H9 (cell line): ENCODE measurements around the gene SYNE2. TPM values are rescaled to one million over a fixed set of nuclear protein-coding genes. Genes with fewer than 3 reads are reported as not detected.

Source experiments
- DNase-seq: peaks from one replicate; pipeline ENCODE4 v3.0.0-alpha.2; 2017
- H2AFZ ChIP-seq: one replicate; pipeline ENCODE4 v1.6.1; 2013; ENCODE audit warnings: mild to moderate bottlenecking, low read length, control low read depth, moderate library complexity
- H2AK5ac ChIP-seq: 2 replicates; pipeline ENCODE4 v1.6.1; 2013; ENCODE audit warnings: low read length, control low read depth, mixed read lengths; ENCODE audit not compliant: insufficient read length
- H2BK120ac ChIP-seq: one replicate; pipeline ENCODE4 v1.6.1; 2013; ENCODE audit warnings: low read depth, mild to moderate bottlenecking, low read length, control low read depth, inconsistent platforms; ENCODE audit not compliant: poor library complexity, severe bottlenecking
- H2BK12ac ChIP-seq: 2 replicates; pipeline ENCODE4 v1.6.1; 2013; ENCODE audit warnings: low read length, control low read depth, mixed read lengths, low read depth; ENCODE audit not compliant: insufficient read length
- H2BK15ac ChIP-seq: 2 replicates; pipeline ENCODE4 v1.6.1; 2013; ENCODE audit warnings: low read depth, low read length, control low read depth
- H2BK20ac ChIP-seq: one replicate; pipeline ENCODE4 v1.6.1; 2013; ENCODE audit warnings: low read depth, mild to moderate bottlenecking, low read length, control low read depth, inconsistent platforms; ENCODE audit not compliant: poor library complexity, severe bottlenecking
- H2BK5ac ChIP-seq: 2 replicates; pipeline ENCODE4 v1.6.1; 2013; ENCODE audit warnings: low read length, control low read depth, mixed read lengths; ENCODE audit not compliant: insufficient read length
- H3K14ac ChIP-seq: 2 replicates; pipeline ENCODE4 v1.6.1; 2013; ENCODE audit warnings: low read length, control low read depth; ENCODE audit not compliant: insufficient read depth
- H3K18ac ChIP-seq: 2 replicates; pipeline ENCODE4 v1.6.1; 2013; ENCODE audit warnings: low read depth, mild to moderate bottlenecking, mixed read lengths, low read length, control low read depth; ENCODE audit not compliant: insufficient read length
- H3K23ac ChIP-seq: 2 replicates; pipeline ENCODE4 v1.6.1; 2013; ENCODE audit warnings: low read length, control low read depth, mixed read lengths, low read depth; ENCODE audit not compliant: insufficient read length
- H3K23me2 ChIP-seq: 2 replicates; pipeline ENCODE4 v1.6.1; 2013; ENCODE audit warnings: low read depth, mild to moderate bottlenecking, mixed read lengths, low read length, control low read depth; ENCODE audit not compliant: insufficient read length, poor library complexity, severe bottlenecking
- H3K27ac ChIP-seq: 2 replicates; pipeline ENCODE4 v1.5.1; 2013; ENCODE audit warnings: low read length, control low read depth, mixed read lengths, low read depth; ENCODE audit not compliant: insufficient read length
- H3K27me3 ChIP-seq: 2 replicates; pipeline ENCODE4 v1.6.1; 2013; ENCODE audit warnings: low read length, control low read depth, inconsistent platforms; ENCODE audit not compliant: insufficient read depth
- H3K4ac ChIP-seq: 2 replicates; pipeline ENCODE4 v1.6.1; 2013; ENCODE audit warnings: low read depth, mild to moderate bottlenecking, control low read depth, inconsistent platforms, low read length, moderate library complexity
- H3K4me1 ChIP-seq: 2 replicates; pipeline ENCODE4 v1.6.1; 2013; ENCODE audit warnings: low read length, control low read depth, inconsistent platforms; ENCODE audit not compliant: insufficient read depth
- H3K4me2 ChIP-seq: 2 replicates; pipeline ENCODE4 v1.6.1; 2013; ENCODE audit warnings: low read length, control low read depth, mixed read lengths; ENCODE audit not compliant: insufficient read length, insufficient read depth
- H3K56ac ChIP-seq: 2 replicates; pipeline ENCODE4 v1.6.1; 2013; ENCODE audit warnings: low read depth, mild to moderate bottlenecking, mixed read lengths, low read length, control low read depth; ENCODE audit not compliant: insufficient read length
- H3K79me1 ChIP-seq: 2 replicates; pipeline ENCODE4 v1.6.1; 2013; ENCODE audit warnings: low read depth, mild to moderate bottlenecking, moderate library complexity, low read length, control low read depth, inconsistent platforms; ENCODE audit not compliant: insufficient read depth, poor library complexity, severe bottlenecking
- H3K79me2 ChIP-seq: 2 replicates; pipeline ENCODE4 v1.6.1; 2013; ENCODE audit warnings: low read length, control low read depth, inconsistent platforms; ENCODE audit not compliant: insufficient read depth
- H3K9ac ChIP-seq: 2 replicates; pipeline ENCODE4 v1.6.1; 2013; ENCODE audit warnings: low read length, control low read depth, mixed read lengths; ENCODE audit not compliant: insufficient read length; ENCODE audit errors: extremely low read depth
- H3K9me3 ChIP-seq: one replicate; pipeline ENCODE4 v1.6.1; 2013; ENCODE audit warnings: low read depth, low read length, inconsistent platforms; ENCODE audit not compliant: control insufficient read depth
- H3T11ph ChIP-seq: one replicate; pipeline ENCODE4 v1.6.1; 2013; ENCODE audit warnings: mild to moderate bottlenecking, low read length, control low read depth, inconsistent platforms
- H4K20me1 ChIP-seq: one replicate; pipeline ENCODE4 v1.6.1; 2013; ENCODE audit not compliant: control insufficient read depth, insufficient read length, insufficient read depth
- H4K5ac ChIP-seq: 2 replicates; pipeline ENCODE4 v1.6.1; 2013; ENCODE audit warnings: low read depth, mild to moderate bottlenecking, mixed read lengths, low read length, control low read depth; ENCODE audit not compliant: insufficient read length
- H4K8ac ChIP-seq: replicated peaks from 2 replicates; pipeline ENCODE4 v1.6.1; 2013; ENCODE audit warnings: low read length, control low read depth, mixed read lengths, low read depth; ENCODE audit not compliant: insufficient read length
- H4K91ac ChIP-seq: 2 replicates; pipeline ENCODE4 v1.6.1; 2013; ENCODE audit warnings: low read depth, mild to moderate bottlenecking, moderate library complexity, mixed read lengths, low read length, control low read depth; ENCODE audit not compliant: insufficient read length
- H3K27ac Mint-ChIP-seq, 3 experiments: 2 replicates in 2 of 3; 3 replicates in 1 of 3; pipeline ENCODE4 v1.8.0; 2020 to 2021; ENCODE audit warnings: mixed read lengths in 3 of 3, mild to moderate bottlenecking in 1 of 3, moderate library complexity in 1 of 3
- H3K27me3 Mint-ChIP-seq: 2 replicates; pipeline ENCODE4 v1.8.0; 2021; ENCODE audit warnings: low read depth, mild to moderate bottlenecking, moderate library complexity, mixed read lengths
- H3K36me3 Mint-ChIP-seq, 3 experiments: 2 replicates in 2 of 3; 3 replicates in 1 of 3; pipeline ENCODE4 v1.8.0; 2020 to 2021; ENCODE audit warnings: low read depth in 3 of 3, mixed read lengths in 3 of 3; ENCODE audit not compliant: insufficient read depth in 1 of 3
- H3K4me1 Mint-ChIP-seq, 2 experiments: 2 replicates each; pipeline ENCODE4 v1.8.0; 2020; ENCODE audit warnings: mixed read lengths in 2 of 2
- H3K4me3 Mint-ChIP-seq, 2 experiments: 2 replicates in 1 of 2; 3 replicates in 1 of 2; pipeline ENCODE4 v1.8.0; 2020 to 2021; ENCODE audit warnings: mild to moderate bottlenecking in 2 of 2, mixed read lengths in 2 of 2, moderate library complexity in 1 of 2
- H3K9me3 Mint-ChIP-seq, 2 experiments: 2 replicates in 1 of 2; 3 replicates in 1 of 2; pipeline ENCODE4 v1.8.0; 2020; ENCODE audit warnings: mild to moderate bottlenecking in 2 of 2, mixed read lengths in 2 of 2, moderate library complexity in 1 of 2
- CTCF ChIP-seq: fragments of 200-600 bp; sonication (generic); conservative IDR thresholded peaks from 3 replicates; pipeline ENCODE4 v1.8.0; 2021; ENCODE audit warnings: antibody characterized with exemption, mild to moderate bottlenecking
- WGBS: extraction: QIAGEN DNeasy Blood & Tissue Kit; methylation state at CpG from one replicate; pipeline ENCODE4 v1.1.7; 2013; ENCODE audit warnings: missing lambda C conversion rate, low lambda C conversion rate, mixed read lengths; ENCODE audit not compliant: insufficient read length; ENCODE audit errors: extremely low coverage; 5-methylcytosine and 5-hydroxymethylcytosine counted together
- total RNA-seq: library from RNA; stranded (reverse); gene quantifications from 2 replicates; pipeline ENCODE4 v1.2.1, GENCODE V29; 2021

SYNE2 gene
- total RNA-seq, 1 experiment from 2014 or later: 43.3 TPM

DNA sequence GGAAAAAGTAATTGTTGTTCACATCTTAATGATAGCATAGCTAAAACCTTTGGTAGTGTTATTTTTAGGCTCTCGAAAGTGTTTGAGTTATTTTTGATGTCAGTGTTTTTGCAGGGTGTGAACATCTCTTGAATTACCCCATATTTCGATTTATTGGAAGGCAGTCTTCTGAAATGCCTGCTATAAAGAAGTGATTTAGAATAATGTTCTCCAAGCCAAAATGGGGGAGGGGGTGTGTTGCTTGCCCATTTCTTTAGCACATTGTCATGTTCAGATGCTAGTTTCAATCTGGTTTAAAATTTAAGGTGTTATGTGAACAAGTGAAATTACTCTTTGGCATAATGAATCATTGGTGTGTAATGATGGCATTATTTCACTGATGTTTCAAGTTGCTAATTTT, 110.6 kb downstream of the SYNE2 start:
- H3K9ac ChIP-seq: no peak overlapping the region
- H3K36me3 Mint-ChIP-seq: peaks cover 0 to 7% (median 4%) of the 10 kb centered on the region in 3 experiments; a peak in 1 of 7 replicates

More for the DNA sequence above, 110.6 kb downstream of the SYNE2 start:
- Histone ChIP-seq H3K27ac (no peak overlapping the region), H2BK20ac (no peak overlapping the region), H3K79me1 (no peaks in the 10 kb centered on the region), H3K4me2 (no peak overlapping the region), H2BK15ac (no peak overlapping the region), H2AK5ac (no peak overlapping the region), H2AFZ (no peak overlapping the region), H2BK5ac (no peak overlapping the region), H3K4me1 (no peaks in the 10 kb centered on the region; the same call in 1 of the 2 replicates), H3K4ac (no peak overlapping the region), H3K56ac (no peak overlapping the region), H4K91ac (no peak overlapping the region), H3K79me2 (no peaks in the 10 kb centered on the region), H4K20me1 (no peaks in the 10 kb centered on the region), H4K5ac (no peak overlapping the region), H3K23me2 (no peaks in the 10 kb centered on the region), H2BK120ac (no peak overlapping the region), H3K14ac (no peak overlapping the region), H3T11ph (no peak overlapping the region), H2BK12ac (no peak overlapping the region), H3K9me3 (no peaks in the 10 kb centered on the region), H3K23ac (no peak overlapping the region), H4K8ac (no peak overlapping the region), H3K18ac (no peak overlapping the region), H3K27me3 (no peaks in the 10 kb centered on the region)
- H3K27ac Mint-ChIP-seq: peak overlapping the region in 2 of 3 experiments; percentile 22 to 89; a peak in 4 of 7 replicates
- no peak overlapping the region for H3K4me3 Mint-ChIP-seq
- no peak for DNase-seq
- H3K9me3 Mint-ChIP-seq: no peaks in the 10 kb centered on the region
- TF ChIP-seq CTCF: no peak
- WGBS: no CpG with 5 or more reads among the region's 2 CpGs
- H3K4me1 Mint-ChIP-seq: peaks cover 17 to 20% of the 10 kb centered on the region in 2 experiments
- H3K27me3 Mint-ChIP-seq: no peaks in the 10 kb centered on the region
